Pancreas (tissue), 10 donors: Measurements from ENCODE around the gene PARPBP. TPM values are rescaled to one million over a fixed set of nuclear protein-coding genes. Genes with fewer than 3 reads are reported as not detected.

Experiments
- ATAC-seq, 4 donors: fragments of 200-7000 bp; cut with Tn5 transposase; one replicate each; pipeline versions ENCODE4 v1.8.0 to v1.9.1; 2020; ENCODE audit warnings: mild to moderate bottlenecking in 4 of 4, moderate library complexity in 4 of 4
- DNase-seq, 6 donors: peaks; one replicate each; pipeline ENCODE4 v3.0.0-alpha.2; 2020
- FAIRE-seq: peaks from 2 replicates; lab custom pipeline; 2012; peaks lifted over from hg19 to GRCh38; lab: Jason Lieb, UNC
- H3K27ac ChIP-seq, 4 donors: fragments of 200-600 bp; sonication (generic); 1 replicate in 3 of 4; 2 replicates in 1 of 4; pipeline versions ENCODE4 v1.5.0 to v1.8.0; 2020
- H3K27me3 ChIP-seq, 4 donors: fragments of 200-600 bp; one replicate each; pipeline ENCODE4 v1.8.0; 2021
- H3K36me3 ChIP-seq, 3 donors: fragments of 200-600 bp; sonication (generic) in 1 of 3; one replicate each; pipeline versions ENCODE4 v1.5.0 to v1.8.0; 2020 to 2021
- H3K4me1 ChIP-seq, 3 donors: fragments of 200-600 bp; one replicate each; pipeline ENCODE4 v1.8.0; 2021
- H3K4me3 ChIP-seq, 4 donors: fragments of 200-600 bp; sonication (generic) in 2 of 4; one replicate each; pipeline versions ENCODE4 v1.5.0 to v1.8.0; 2020 to 2021
- H3K9me3 ChIP-seq, 4 donors: fragments of 200-600 bp; one replicate each; pipeline ENCODE4 v1.8.0; 2021
- WGBS, 2 donors: extraction: QIAGEN DNeasy Blood & Tissue Kit; methylation state at CpG; one replicate each; pipeline ENCODE4 v1.1.7; 2013; 5-methylcytosine and 5-hydroxymethylcytosine counted together
- intact Hi-C, 3 donors: fragments of 100-400 bp; cut with DNase I; formaldehyde crosslinking; loops; one replicate each; pipeline versions ENCODE4 v1.11.1 to v1.14.2; 2022
- polyA plus RNA-seq, 2 donors: library from polyadenylated mRNA; stranded (reverse); fragments of 200-250 nt; gene quantifications; one replicate each; pipeline ENCODE4 v1.2.3, GENCODE V29; 2013
- total RNA-seq, 6 donors: library from RNA; stranded (reverse); fragmentation: NEBNext Ultra II Directional in 4 of 6; extraction: Animal tissue kit (Norgen Biotek cat#: 25700) in 4 of 6; gene quantifications; one replicate each; pipeline versions ENCODE4 v1.2.1 to v1.2.4, GENCODE V29; 2021 to 2023
- TF ChIP-seq, protein P1 (sequence below), 4 donors: fragments of 200-600 bp; sonication (generic) in 3 of 4; IDR thresholded peaks; one replicate each; pipeline versions ENCODE4 v1.5.0 to v1.8.0; 2021; ENCODE audit warnings: antibody characterized with exemption in 4 of 4
- donor health status: healthy with polysubstance abuse.
- donor health status: DM: no; HTN: no; CAD: no; lungs with moderate emphysema.
- donor health status: DM: no; HTN: no; CAD: no.
- donor health status: control.
- donor health status: control.
- donor health status: Bipolar disorder and iron deficiency.
- donor health status: DM: yes; HTN: yes; CAD: no.
- donor health status: DM: no; HTN: no; CAD: no.
- donor health status: DM: no; HTN: no; CAD: no.
- donor health status: DM: yes; HTN: yes; CAD: no.

The PARPBP gene
- total and polyA plus RNA-seq, 8 donors, result 0.16 to 0.84 (median 0.52) TPM

DNA sequence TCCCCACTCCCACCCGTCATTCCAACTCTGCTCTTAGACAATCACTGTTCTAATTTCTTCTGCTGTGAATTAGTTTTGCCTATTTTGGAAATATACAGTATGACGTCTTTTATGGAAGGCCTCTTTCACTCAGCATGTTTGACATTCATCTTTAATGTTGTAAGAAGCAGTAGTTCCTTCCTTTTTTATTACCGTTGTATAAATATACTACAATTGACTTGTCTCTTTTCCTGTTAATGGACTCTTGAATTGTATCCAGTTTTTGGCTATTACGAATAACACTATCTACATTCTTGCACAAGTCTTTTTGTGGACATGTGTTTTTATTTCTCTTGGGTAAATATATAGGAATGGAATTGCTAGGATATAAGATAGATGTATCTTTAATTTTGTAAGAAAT is 82.6 kb downstream of the PARPBP start:
- no peak for DNase-seq
- H3K27ac ChIP-seq, result no peak overlapping the region
- no peak overlapping the region for H3K4me3 ChIP-seq
- ATAC-seq, result no peak
- intact Hi-C loops, result no loop called here
- TF ChIP-seq, protein P1, sequence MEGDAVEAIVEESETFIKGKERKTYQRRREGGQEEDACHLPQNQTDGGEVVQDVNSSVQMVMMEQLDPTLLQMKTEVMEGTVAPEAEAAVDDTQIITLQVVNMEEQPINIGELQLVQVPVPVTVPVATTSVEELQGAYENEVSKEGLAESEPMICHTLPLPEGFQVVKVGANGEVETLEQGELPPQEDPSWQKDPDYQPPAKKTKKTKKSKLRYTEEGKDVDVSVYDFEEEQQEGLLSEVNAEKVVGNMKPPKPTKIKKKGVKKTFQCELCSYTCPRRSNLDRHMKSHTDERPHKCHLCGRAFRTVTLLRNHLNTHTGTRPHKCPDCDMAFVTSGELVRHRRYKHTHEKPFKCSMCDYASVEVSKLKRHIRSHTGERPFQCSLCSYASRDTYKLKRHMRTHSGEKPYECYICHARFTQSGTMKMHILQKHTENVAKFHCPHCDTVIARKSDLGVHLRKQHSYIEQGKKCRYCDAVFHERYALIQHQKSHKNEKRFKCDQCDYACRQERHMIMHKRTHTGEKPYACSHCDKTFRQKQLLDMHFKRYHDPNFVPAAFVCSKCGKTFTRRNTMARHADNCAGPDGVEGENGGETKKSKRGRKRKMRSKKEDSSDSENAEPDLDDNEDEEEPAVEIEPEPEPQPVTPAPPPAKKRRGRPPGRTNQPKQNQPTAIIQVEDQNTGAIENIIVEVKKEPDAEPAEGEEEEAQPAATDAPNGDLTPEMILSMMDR (IDR thresholded peaks at IDR 0.05), result no peak
- H3K27me3 ChIP-seq, result no peaks in the 10 kb centered on the region
- WGBS, 2 donors, result 85 to 94% methylated on average over 4 of the region's 4 CpGs
- H3K4me1 ChIP-seq, result no peaks in the 10 kb centered on the region
- no peak for FAIRE-seq
- no peaks in the 10 kb centered on the region for H3K9me3 ChIP-seq
- H3K36me3 ChIP-seq, result no peaks in the 10 kb centered on the region

DNA sequence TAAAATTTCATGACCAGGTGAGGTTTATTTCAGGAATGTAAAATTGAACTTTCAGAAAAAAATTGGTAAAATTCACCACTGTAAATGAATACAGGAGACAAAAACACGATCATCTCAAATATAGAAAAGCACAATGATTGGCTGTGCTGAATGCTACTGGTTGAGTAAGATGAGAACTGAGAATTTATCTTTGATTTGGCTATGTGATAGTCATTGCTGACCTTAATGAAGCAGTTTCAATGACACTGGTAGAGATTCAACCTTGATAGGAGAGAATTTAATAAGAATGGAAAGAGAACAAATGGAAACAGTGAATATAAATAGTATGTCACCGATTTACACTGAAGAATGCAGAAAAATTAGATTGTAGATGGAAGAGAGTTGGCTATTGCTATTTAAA is 84.0 kb downstream of the PARPBP start:
- no peak overlapping the region for H3K27ac ChIP-seq
- TF ChIP-seq, protein P1 (IDR thresholded peaks at IDR 0.05), result no peak

DNA sequence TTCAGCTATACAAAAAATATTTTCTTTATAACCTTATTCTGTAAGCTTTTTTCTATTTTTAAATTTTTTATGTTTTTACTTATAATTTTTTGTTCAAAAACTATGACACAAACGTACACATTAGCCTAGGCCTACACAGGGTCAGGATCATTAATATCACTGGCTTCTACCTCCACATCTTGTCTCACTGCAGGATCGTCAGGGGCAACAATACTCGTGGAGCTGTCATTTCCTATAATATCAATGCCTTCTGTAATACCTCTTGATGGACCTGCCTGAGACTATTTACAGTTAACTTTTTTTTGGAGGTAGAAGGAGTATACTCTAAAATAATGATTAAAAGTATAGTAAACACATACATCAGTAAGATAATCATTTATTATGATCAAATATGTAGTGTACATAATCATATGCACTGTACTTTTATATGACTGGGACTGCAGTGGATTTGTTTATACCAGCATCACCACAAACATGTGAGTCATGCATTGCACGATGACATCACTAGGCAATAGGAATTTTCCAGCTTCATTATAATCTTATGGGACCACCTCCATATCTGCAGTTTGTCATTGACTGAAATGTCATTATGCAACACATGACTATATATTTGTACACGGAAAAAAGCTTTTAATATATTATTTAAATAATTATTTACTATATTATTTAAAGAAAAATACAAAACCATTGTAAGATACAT is 96.2 kb downstream of the PARPBP start:
- FAIRE-seq, result no peak
- H3K27ac ChIP-seq, result no peak overlapping the region
- intact Hi-C loops, result no loop called here
- H3K4me3 ChIP-seq, result no peak overlapping the region
- no peak for DNase-seq
- no peaks in the 10 kb centered on the region for H3K4me1 ChIP-seq
- no peaks in the 10 kb centered on the region for H3K9me3 ChIP-seq
- no peak for ATAC-seq
- TF ChIP-seq, protein P1 (IDR thresholded peaks at IDR 0.05), result no peak
- H3K27me3 ChIP-seq, result no peaks in the 10 kb centered on the region
- WGBS, 2 donors, result 63 to 74% methylated on average over 5 of the region's 5 CpGs
- no peaks in the 10 kb centered on the region for H3K36me3 ChIP-seq

More for the DNA sequence above, 84.0 kb downstream of the PARPBP start:
- Histone ChIP-seq H3K4me3 (no peak overlapping the region), H3K9me3 (no peaks in the 10 kb centered on the region), H3K4me1 (no peaks in the 10 kb centered on the region), H3K36me3 (no peaks in the 10 kb centered on the region), H3K27me3 (no peaks in the 10 kb centered on the region)
- ATAC-seq (no peak), DNase-seq (no peak), FAIRE-seq (no peak)
- intact Hi-C loops, result no loop called here
- WGBS, 2 donors, result 89 to 90% methylated on average over 2 of the region's 2 CpGs

DNA sequence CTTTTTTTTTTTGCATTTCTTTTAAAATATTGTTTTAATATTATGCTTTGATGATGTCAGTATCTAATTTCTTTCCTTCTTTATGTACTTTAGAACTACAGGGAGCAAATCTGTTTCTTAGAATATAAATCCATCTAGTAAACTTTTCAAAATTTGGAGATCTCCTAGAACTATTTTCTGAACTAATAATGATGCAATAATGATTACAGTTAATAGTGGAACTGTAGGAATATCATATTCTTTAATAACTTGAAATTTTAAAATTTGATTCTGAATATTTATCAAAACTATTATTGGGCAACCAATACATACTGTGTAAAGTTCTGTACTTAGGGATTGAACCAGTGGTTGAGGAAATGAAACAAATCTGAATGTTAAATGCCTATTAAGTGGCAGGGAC is 100.8 kb downstream of the PARPBP start:
- ATAC-seq, result no peak
- Histone ChIP-seq H3K27me3 (no peaks in the 10 kb centered on the region), H3K36me3 (no peaks in the 10 kb centered on the region), H3K4me1 (no peaks in the 10 kb centered on the region), H3K4me3 (no peak overlapping the region), H3K9me3 (no peaks in the 10 kb centered on the region), H3K27ac (no peak overlapping the region)
- intact Hi-C loops, result no loop called here
- TF ChIP-seq, protein P1 (IDR thresholded peaks at IDR 0.05), result no peak
- FAIRE-seq, result no peak
- no peak for DNase-seq

DNA sequence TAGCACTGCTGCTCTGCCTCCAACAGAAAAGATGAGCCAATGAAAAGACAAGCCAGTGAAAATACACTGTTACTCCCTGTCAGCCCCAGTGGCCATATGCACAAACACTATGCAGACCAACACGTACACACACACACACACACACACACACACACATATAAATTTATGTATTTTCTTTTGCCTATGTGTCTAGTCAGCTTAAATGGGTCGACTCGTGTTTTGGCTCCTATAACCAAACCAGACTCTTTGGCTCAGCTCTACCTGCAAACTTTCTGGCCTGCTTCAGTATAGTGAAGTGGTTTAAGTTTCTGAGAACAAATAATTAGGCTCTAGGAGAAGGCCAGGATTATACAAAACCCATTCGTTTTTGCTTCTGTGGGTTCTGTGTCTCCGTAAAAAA is 108.0 kb downstream of the PARPBP start:
- no peaks in the 10 kb centered on the region for H3K9me3 ChIP-seq
- DNase-seq, result no peak
- no peaks in the 10 kb centered on the region for H3K4me1 ChIP-seq
- no peak for FAIRE-seq
- intact Hi-C loops, result no loop called here
- no peaks in the 10 kb centered on the region for H3K27me3 ChIP-seq
- H3K27ac ChIP-seq, result no peak overlapping the region
- TF ChIP-seq, protein P1 (IDR thresholded peaks at IDR 0.05), result no peak
- no peak for ATAC-seq
- H3K36me3 ChIP-seq, result no peaks in the 10 kb centered on the region
- 60 to 64% methylated on average over 5 of the region's 5 CpGs for WGBS, 2 donors
- no peak overlapping the region for H3K4me3 ChIP-seq
